Measurements from ENCODE around the gene PTPRT.

The PTPRT gene

GRCh38 chr20:42270539-42270938, 919.2 kb downstream of the PTPRT start:
- Histone ChIP-seq H3K27me3 (ENCODE audit: control insufficient read depth, insufficient read depth, low read length) (no peaks in the 10 kb centered on the region), H3K4me3 (ENCODE audit: low read depth, low read length) (no peak overlapping the region), H3K9ac (ENCODE audit: low read length) (no peak overlapping the region), H3K27ac (ENCODE audit: low read depth, low read length) (no peak overlapping the region), H3K4me1 (ENCODE audit: control insufficient read depth, insufficient read depth, low read length) (no peaks in the 10 kb centered on the region), H3K36me3 (ENCODE audit: control insufficient read depth, insufficient read depth, low read length) (no peaks in the 10 kb centered on the region), H3K9me3 (ENCODE audit: control insufficient read depth, insufficient read depth, low read depth, low read length) (no peaks in the 10 kb centered on the region)

DNA sequence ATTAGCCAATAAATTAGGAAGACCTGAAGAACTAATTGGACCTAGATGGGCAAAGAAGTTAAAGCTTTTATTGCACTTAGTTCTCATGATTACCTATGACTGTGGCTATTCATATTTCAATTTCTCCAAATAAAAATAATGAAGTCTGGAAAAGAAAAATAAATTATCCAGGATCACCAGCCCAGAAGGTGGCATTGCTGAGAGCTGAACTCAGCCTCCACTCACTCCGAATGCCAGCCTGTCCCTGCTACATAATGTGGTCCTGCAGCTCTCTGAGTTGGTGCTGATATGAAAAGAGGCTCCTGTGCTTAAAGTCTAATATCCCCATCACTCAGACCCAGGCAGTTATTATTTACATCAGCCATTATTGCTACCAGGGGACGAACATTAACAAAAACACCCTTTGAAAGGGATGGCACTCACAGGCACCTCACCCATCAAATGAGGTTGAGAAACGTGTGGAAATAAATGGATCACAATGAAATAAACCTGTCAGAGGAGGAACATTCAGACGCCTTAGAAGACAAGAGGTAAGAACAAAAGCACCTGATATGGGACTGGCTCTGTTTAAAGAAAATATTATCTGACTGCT, 921.8 kb downstream of the PTPRT start:
- Histone ChIP-seq H3K4me3 (ENCODE audit: low read depth, low read length) (no peak overlapping the region), H3K9ac (ENCODE audit: low read length) (no peak overlapping the region), H3K4me1 (ENCODE audit: control insufficient read depth, insufficient read depth, low read length) (no peaks in the 10 kb centered on the region), H3K27ac (ENCODE audit: low read depth, low read length) (no peak overlapping the region), H3K27me3 (ENCODE audit: control insufficient read depth, insufficient read depth, low read length) (no peaks in the 10 kb centered on the region), H3K36me3 (ENCODE audit: control insufficient read depth, insufficient read depth, low read length) (no peaks in the 10 kb centered on the region), H3K9me3 (ENCODE audit: control insufficient read depth, insufficient read depth, low read depth, low read length) (no peaks in the 10 kb centered on the region)

- Histone ChIP-seq H3K9me3 (ENCODE audit: control insufficient read depth, insufficient read depth, low read depth, low read length) (no peaks in the 10 kb centered on the region), H3K27me3 (ENCODE audit: control insufficient read depth, insufficient read depth, low read length) (no peaks in the 10 kb centered on the region; the same call in 1 of the 2 replicates), H3K4me3 (ENCODE audit: low read depth, low read length) (no peak overlapping the region), H3K27ac (ENCODE audit: low read depth, low read length) (no peak overlapping the region), H3K36me3 (ENCODE audit: control insufficient read depth, insufficient read depth, low read length) (no peaks in the 10 kb centered on the region), H3K4me1 (ENCODE audit: control insufficient read depth, insufficient read depth, low read length) (no peaks in the 10 kb centered on the region), H3K9ac (ENCODE audit: low read length) (no peak overlapping the region)
Measured at GRCh38 chr20:42261766-42262270, 927.9 kb downstream of the PTPRT start.

DNA sequence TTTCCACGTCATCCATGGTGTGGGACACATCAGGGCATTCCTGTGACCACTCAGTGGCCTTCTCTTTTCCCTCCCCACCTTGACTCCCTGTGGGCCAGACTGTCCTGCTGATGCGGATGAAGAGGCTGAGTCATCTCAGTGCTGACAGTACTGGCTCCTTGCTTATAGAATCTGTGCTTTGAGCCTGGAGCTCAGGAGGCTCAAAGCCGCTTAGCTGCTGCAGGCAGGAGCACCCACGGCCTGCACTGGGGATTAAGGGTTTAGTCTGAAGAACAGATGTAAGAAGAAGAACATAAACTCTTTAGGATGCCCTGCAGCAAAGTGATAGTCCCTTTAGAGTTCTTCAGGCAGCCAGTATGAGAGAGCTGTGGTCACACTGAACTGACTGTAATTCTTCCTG, 929.5 kb downstream of the PTPRT start:
- H3K4me3 ChIP-seq (ENCODE audit: low read depth, low read length), result no peak overlapping the region
- no peaks in the 10 kb centered on the region; the same call in 1 of the 2 replicates for H3K27me3 ChIP-seq (ENCODE audit: control insufficient read depth, insufficient read depth, low read length)
- H3K9ac ChIP-seq (ENCODE audit: low read length), result no peak overlapping the region
- no peaks in the 10 kb centered on the region for H3K4me1 ChIP-seq (ENCODE audit: control insufficient read depth, insufficient read depth, low read length)
- H3K27ac ChIP-seq (ENCODE audit: low read depth, low read length), result no peak overlapping the region
- H3K36me3 ChIP-seq (ENCODE audit: control insufficient read depth, insufficient read depth, low read length), result no peaks in the 10 kb centered on the region
- no peaks in the 10 kb centered on the region for H3K9me3 ChIP-seq (ENCODE audit: control insufficient read depth, insufficient read depth, low read depth, low read length)

DNA sequence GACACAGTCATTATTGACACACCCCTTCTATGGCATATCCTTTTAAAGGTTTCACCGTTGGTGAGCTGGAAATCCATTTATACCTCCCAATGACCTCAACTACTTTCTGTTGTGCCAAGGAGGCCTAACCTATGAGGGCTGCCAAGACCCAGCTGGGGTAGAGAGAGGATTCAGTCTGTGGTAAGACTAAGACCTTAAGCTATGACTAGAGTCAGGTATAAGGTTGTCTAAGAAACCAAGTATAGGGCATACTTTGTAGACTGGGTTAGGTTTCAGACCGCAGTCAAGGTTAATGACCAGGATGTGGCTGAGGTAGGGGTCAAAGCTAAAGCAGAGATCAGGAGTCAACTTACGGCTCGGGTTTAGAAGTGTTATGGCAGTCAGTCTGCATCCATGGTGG, 930.3 kb downstream of the PTPRT start:
- Histone ChIP-seq H3K9ac (ENCODE audit: low read length) (no peak overlapping the region), H3K4me3 (ENCODE audit: low read depth, low read length) (no peak overlapping the region), H3K36me3 (ENCODE audit: control insufficient read depth, insufficient read depth, low read length) (no peaks in the 10 kb centered on the region), H3K4me1 (ENCODE audit: control insufficient read depth, insufficient read depth, low read length) (no peaks in the 10 kb centered on the region), H3K9me3 (ENCODE audit: control insufficient read depth, insufficient read depth, low read depth, low read length) (no peaks in the 10 kb centered on the region), H3K27ac (ENCODE audit: low read depth, low read length) (no peak overlapping the region), H3K27me3 (ENCODE audit: control insufficient read depth, insufficient read depth, low read length) (no peaks in the 10 kb centered on the region; the same call in 1 of the 2 replicates)

- no peaks in the 10 kb centered on the region; the same call in 1 of the 2 replicates for H3K27me3 ChIP-seq (ENCODE audit: control insufficient read depth, insufficient read depth, low read length)
- no peaks in the 10 kb centered on the region for H3K9me3 ChIP-seq (ENCODE audit: control insufficient read depth, insufficient read depth, low read depth, low read length)
- no peaks in the 10 kb centered on the region for H3K36me3 ChIP-seq (ENCODE audit: control insufficient read depth, insufficient read depth, low read length)
- H3K4me3 ChIP-seq (ENCODE audit: low read depth, low read length), result no peak overlapping the region
- H3K9ac ChIP-seq (ENCODE audit: low read length), result no peak overlapping the region
- H3K4me1 ChIP-seq (ENCODE audit: control insufficient read depth, insufficient read depth, low read length), result no peaks in the 10 kb centered on the region
- no peak overlapping the region for H3K27ac ChIP-seq (ENCODE audit: low read depth, low read length)
Measured at GRCh38 chr20:42258564-42259302, 931.0 kb downstream of the PTPRT start.

GRCh38 chr20:42255821-42256220, 933.9 kb downstream of the PTPRT start:
- H3K27ac ChIP-seq (ENCODE audit: low read depth, low read length), result no peak overlapping the region
- no peak overlapping the region for H3K9ac ChIP-seq (ENCODE audit: low read length)
- H3K9me3 ChIP-seq (ENCODE audit: control insufficient read depth, insufficient read depth, low read depth, low read length), result no peaks in the 10 kb centered on the region
- peaks cover 5% of the 10 kb centered on the region; the same call in 1 of the 2 replicates for H3K27me3 ChIP-seq (ENCODE audit: control insufficient read depth, insufficient read depth, low read length)
- no peaks in the 10 kb centered on the region for H3K36me3 ChIP-seq (ENCODE audit: control insufficient read depth, insufficient read depth, low read length)
- no peak overlapping the region for H3K4me3 ChIP-seq (ENCODE audit: low read depth, low read length)
- no peaks in the 10 kb centered on the region for H3K4me1 ChIP-seq (ENCODE audit: control insufficient read depth, insufficient read depth, low read length)

- Histone ChIP-seq H3K27ac (ENCODE audit: low read depth, low read length) (no peak overlapping the region), H3K4me3 (ENCODE audit: low read depth, low read length) (no peak overlapping the region), H3K36me3 (ENCODE audit: control insufficient read depth, insufficient read depth, low read length) (no peaks in the 10 kb centered on the region), H3K27me3 (ENCODE audit: control insufficient read depth, insufficient read depth, low read length) (peaks cover 5% of the 10 kb centered on the region; the same call in 1 of the 2 replicates), H3K4me1 (ENCODE audit: control insufficient read depth, insufficient read depth, low read length) (no peaks in the 10 kb centered on the region), H3K9ac (ENCODE audit: low read length) (no peak overlapping the region), H3K9me3 (ENCODE audit: control insufficient read depth, insufficient read depth, low read depth, low read length) (no peaks in the 10 kb centered on the region)
Measured at GRCh38 chr20:42254673-42255072, 935.0 kb downstream of the PTPRT start.

- H3K4me3 ChIP-seq (ENCODE audit: low read depth, low read length), result no peak overlapping the region
- peaks cover 5% of the 10 kb centered on the region; the same call in 1 of the 2 replicates for H3K27me3 ChIP-seq (ENCODE audit: control insufficient read depth, insufficient read depth, low read length)
- H3K4me1 ChIP-seq (ENCODE audit: control insufficient read depth, insufficient read depth, low read length), result no peaks in the 10 kb centered on the region
- no peaks in the 10 kb centered on the region for H3K9me3 ChIP-seq (ENCODE audit: control insufficient read depth, insufficient read depth, low read depth, low read length)
- no peaks in the 10 kb centered on the region for H3K36me3 ChIP-seq (ENCODE audit: control insufficient read depth, insufficient read depth, low read length)
- H3K27ac ChIP-seq (ENCODE audit: low read depth, low read length), result no peak overlapping the region
- H3K9ac ChIP-seq (ENCODE audit: low read length), result no peak overlapping the region
Measured at GRCh38 chr20:42252116-42252515, 937.6 kb downstream of the PTPRT start.

- no peaks in the 10 kb centered on the region for H3K27me3 ChIP-seq (ENCODE audit: control insufficient read depth, insufficient read depth, low read length)
- no peaks in the 10 kb centered on the region for H3K9me3 ChIP-seq (ENCODE audit: control insufficient read depth, insufficient read depth, low read depth, low read length)
- H3K36me3 ChIP-seq (ENCODE audit: control insufficient read depth, insufficient read depth, low read length), result no peaks in the 10 kb centered on the region
- H3K27ac ChIP-seq (ENCODE audit: low read depth, low read length), result no peak overlapping the region
- H3K4me3 ChIP-seq (ENCODE audit: low read depth, low read length), result no peak overlapping the region
- no peaks in the 10 kb centered on the region for H3K4me1 ChIP-seq (ENCODE audit: control insufficient read depth, insufficient read depth, low read length)
- H3K9ac ChIP-seq (ENCODE audit: low read length), result no peak overlapping the region
Measured at GRCh38 chr20:42218621-42219374, 970.9 kb downstream of the PTPRT start.

DNA sequence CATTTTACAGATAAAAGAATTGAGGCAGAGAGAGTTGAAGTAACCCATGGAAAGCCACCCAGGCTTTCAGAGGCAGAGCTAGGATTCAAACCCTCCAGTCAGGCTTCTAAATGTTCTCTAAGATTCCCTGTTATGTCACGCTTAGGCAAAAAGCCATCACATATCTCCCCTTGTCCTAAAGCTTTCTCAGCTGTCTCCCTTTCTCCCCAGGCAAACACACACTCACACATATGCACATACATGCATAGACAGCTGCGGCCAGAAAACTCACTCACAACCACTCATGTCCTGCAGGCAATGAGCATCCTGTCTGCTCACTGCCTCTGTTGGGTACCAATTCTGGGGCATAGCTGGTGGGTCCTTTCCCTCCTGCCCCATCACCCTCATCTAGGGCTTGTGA, 975.6 kb downstream of the PTPRT start:
- no peaks in the 10 kb centered on the region for H3K4me1 ChIP-seq (ENCODE audit: control insufficient read depth, insufficient read depth, low read length)
- H3K4me3 ChIP-seq (ENCODE audit: low read depth, low read length), result no peak overlapping the region
- H3K27ac ChIP-seq (ENCODE audit: low read depth, low read length), result no peak overlapping the region

More for the DNA sequence above, 975.6 kb downstream of the PTPRT start:
- no peak overlapping the region for H3K9ac ChIP-seq (ENCODE audit: low read length)
- no peaks in the 10 kb centered on the region for H3K36me3 ChIP-seq (ENCODE audit: control insufficient read depth, insufficient read depth, low read length)
- H3K27me3 ChIP-seq (ENCODE audit: control insufficient read depth, insufficient read depth, low read length), result no peaks in the 10 kb centered on the region
- no peaks in the 10 kb centered on the region for H3K9me3 ChIP-seq (ENCODE audit: control insufficient read depth, insufficient read depth, low read depth, low read length)

Measured in HUES6 (cell line).